T-helper 2 cell (primary cell): ENCODE measurements around the gene ATPAF2.
A peak's percentile ranks its signal among the peaks of the same experiment; 100 is the strongest.

Experiments
- DNase-seq, 5 experiments: peaks; one replicate each; pipeline versions ENCODE4 v3.0.0 to v3.0.0-alpha.2; 2012 to 2022

ATPAF2 gene

GRCh38 chr17:17985153-17985552 lies 53.8 kb downstream of the ATPAF2 start:
- no peak for DNase-seq

GRCh38 chr17:17983776-17984175 lies 55.2 kb downstream of the ATPAF2 start:
- DNase-seq: no peak

- no peak for DNase-seq
These were observed 55.6 kb downstream of the ATPAF2 start for GRCh38 chr17:17983376-17983775.

- no peak for DNase-seq
These were observed 56.2 kb downstream of the ATPAF2 start for GRCh38 chr17:17982801-17983200.

- DNase-seq: no peak
These were observed 57.6 kb downstream of the ATPAF2 start for GRCh38 chr17:17981330-17981729.

- DNase-seq: no peak
These were observed 59.2 kb downstream of the ATPAF2 start for GRCh38 chr17:17979778-17980177.

GRCh38 chr17:17978481-17979424 lies 60.2 kb downstream of the ATPAF2 start:
- no peak for DNase-seq

- no peak for DNase-seq
These were observed 61.9 kb downstream of the ATPAF2 start for GRCh38 chr17:17976931-17977570.

GRCh38 chr17:17975436-17975835 lies 63.5 kb downstream of the ATPAF2 start:
- DNase-seq: no peak

GRCh38 chr17:17972952-17973254 lies 66.1 kb downstream of the ATPAF2 start:
- no peak for DNase-seq

- DNase-seq: peak; percentile 99 to 100 (median 100)
These were observed 66.6 kb downstream of the ATPAF2 start, which contains the start of the genes DRC3 and TOM1L2 for GRCh38 chr17:17972126-17972951. Gene DRC3 (plus strand): TSS chr17:17972862. CDS start chr17:17977599, 4,737 bp downstream. Gene TOM1L2 (minus strand): TSS chr17:17972400. CDS start chr17:17972313, 87 bp downstream.

- DNase-seq: peak in 4 of 5 experiments; percentile 10 to 39 (median 19)
These were observed 67.4 kb downstream of the ATPAF2 start for GRCh38 chr17:17971431-17972125.

GRCh38 chr17:17970699-17971430 lies 68.1 kb downstream of the ATPAF2 start:
- DNase-seq: no peak
